GM20431 (cell line): ENCODE data around the gene TNFAIP1.

Experiments
- in situ Hi-C: fragments of 300-500 bp; cut with MseI, MboI; formaldehyde crosslinking; loops from one replicate; pipeline ENCODE4 v1.15.0; 2020; ENCODE audit warnings: low sequenced_read_pairs; ENCODE audit not compliant: unreplicated experiment

TNFAIP1 gene

DNA sequence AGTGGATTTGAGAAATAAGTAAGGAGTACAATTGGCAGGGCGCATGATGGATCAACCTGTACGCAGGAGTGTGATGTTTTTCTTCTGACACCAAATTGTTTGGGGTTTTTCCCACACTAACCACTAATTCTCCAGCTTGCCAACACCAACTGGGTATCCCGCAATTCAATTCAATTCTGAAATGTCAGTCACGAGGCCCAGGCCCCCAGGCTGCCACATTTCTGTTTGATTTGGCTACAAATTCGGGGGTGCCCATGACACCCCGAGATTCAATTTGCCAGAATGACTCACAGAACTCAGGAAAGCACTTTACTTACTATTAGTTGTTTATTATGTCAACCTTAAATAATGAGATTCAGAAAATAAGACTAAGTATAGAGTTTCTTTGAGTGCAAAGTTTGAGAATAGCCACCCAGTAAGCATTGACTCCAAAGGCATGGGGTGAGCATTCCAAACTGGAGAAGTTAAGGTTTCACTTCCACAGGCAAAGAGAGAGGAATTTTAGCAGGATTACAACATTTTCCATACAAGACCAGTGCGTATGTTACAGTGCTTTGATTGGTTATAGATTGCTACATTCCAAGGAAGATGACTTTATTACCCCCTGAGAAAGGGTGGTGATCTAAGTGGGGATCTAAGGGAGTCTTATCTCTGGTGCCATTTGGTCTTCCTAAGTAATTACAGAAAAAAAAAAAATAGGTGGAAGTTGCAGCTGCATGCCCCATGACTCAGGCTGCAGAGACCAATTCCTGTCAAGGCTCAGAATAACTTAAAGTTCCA is 59.0 kb downstream of the TNFAIP1 start:
- in situ Hi-C loops: no loop called here

DNA sequence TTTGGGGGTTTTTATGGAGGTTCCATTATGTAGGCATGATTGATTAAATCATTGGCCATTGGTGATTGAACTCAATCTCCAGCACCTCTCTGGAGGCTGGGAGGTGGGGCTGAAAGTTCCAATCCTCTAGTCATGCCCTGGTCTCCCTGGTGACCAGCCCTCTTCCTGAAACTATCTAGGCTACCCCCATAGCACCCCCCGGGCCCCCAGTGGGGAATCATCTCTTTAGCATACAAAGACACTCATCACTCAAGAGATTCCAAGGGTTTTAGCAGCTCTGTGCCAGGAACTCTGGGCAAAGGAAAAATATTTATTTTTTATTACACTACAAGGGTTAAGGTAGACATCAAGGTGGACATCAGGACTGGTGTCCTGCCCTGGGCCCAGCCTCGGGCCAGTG is 59.9 kb downstream of the TNFAIP1 start:
- in situ Hi-C loops: no loop called here

DNA sequence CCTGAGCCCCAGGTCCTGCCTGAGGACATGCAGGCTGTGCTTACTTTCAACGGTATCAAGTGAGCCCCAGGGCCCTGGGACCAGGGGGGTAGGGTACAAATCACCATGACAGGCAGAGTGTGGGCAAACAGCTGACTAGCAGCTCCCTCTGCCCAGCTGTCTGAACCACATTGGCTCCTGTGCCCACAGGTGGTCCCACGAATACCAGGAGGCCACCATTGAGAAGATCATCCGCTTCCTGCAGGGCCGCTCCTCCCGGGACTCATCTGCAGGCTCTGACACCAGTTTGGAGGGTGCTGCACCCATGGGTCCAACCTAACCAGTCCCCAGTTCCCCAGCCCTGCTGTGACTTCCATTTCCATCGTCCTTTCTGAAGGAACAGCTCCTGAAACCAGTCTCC is 60.4 kb downstream of the TNFAIP1 start:
- in situ Hi-C loops: no loop called here
